Peyer's patch (tissue), 4 donors: ENCODE results near the gene G0S2.

Experiments
- CTCF ChIP-seq, 6 experiments: fragments of 450-650 bp in 4 of 6; fragments of 200-600 bp in 2 of 6; sonication (generic) in 1 of 6; IDR thresholded peaks; one replicate each; pipeline ENCODE4 v1.5.1; 2017 to 2019; ENCODE audit warnings: antibody characterized with exemption in 6 of 6, mild to moderate bottlenecking in 3 of 6, moderate library complexity in 1 of 6
- POLR2A ChIP-seq, 2 donors: fragments of 450-650 bp; IDR thresholded peaks; one replicate each; pipeline ENCODE4 v1.5.1; 2017; ENCODE audit warnings: antibody characterized with exemption in 2 of 2, mild to moderate bottlenecking in 2 of 2, moderate library complexity in 2 of 2

GRCh38 chr1:209643285-209644020 is 31.8 kb upstream of the G0S2 start:
- TF ChIP-seq POLR2A (IDR thresholded peaks at IDR 0.05) = no peak
- no peak for TF ChIP-seq CTCF (IDR thresholded peaks at IDR 0.05)
